IMR-90 (cell line): Measurements from ENCODE around the gene OXSR1. TPM values are rescaled to one million over a fixed set of nuclear protein-coding genes. Genes with fewer than 3 reads are reported as not detected.

Experiments
- ATAC-seq: fragments of 200-7000 bp; cut with Tn5 transposase; 2 replicates; pipeline ENCODE4 v1.9.1; 2020; ENCODE audit warnings: low read depth, mild to moderate bottlenecking, moderate library complexity
- BruUV-seq: library from RNA; stranded (reverse); fragments of 400-500 nt; replicated peaks from 2 replicates; lab custom pipeline; 2021; lab: Mats Ljungman, UMichigan
- CTCF ChIA-PET: fragments of 300-600 bp; formaldehyde crosslinking; extraction: SDS; loops from one replicate; lab custom pipeline; 2021; ENCODE audit warnings: antibody characterized with exemption; lab: Yijun Ruan, JAX
- POLR2A ChIA-PET: fragments of 300-600 bp; sonication (Branson Sonifier 250); formaldehyde crosslinking; loops from one replicate; lab custom pipeline; 2022; ENCODE audit warnings: antibody characterized with exemption; ENCODE audit not compliant: unreplicated experiment; lab: Charles Lee
- DNase-seq: peaks from one replicate; pipeline ENCODE4 v3.0.0; 2013
- H2AFZ ChIP-seq: replicated peaks from 2 replicates; pipeline ENCODE3; 2013; ENCODE audit warnings: low read length, mild to moderate bottlenecking; ENCODE audit not compliant: poor library complexity
- H2AK5ac ChIP-seq: 2 replicates; pipeline ENCODE4 v1.6.1; 2013; ENCODE audit warnings: low read depth, low read length, inconsistent platforms
- H2AK9ac ChIP-seq: replicated peaks from 2 replicates; pipeline ENCODE3; 2013; ENCODE audit warnings: mild to moderate bottlenecking, low read depth, low read length, moderate library complexity; ENCODE audit not compliant: poor library complexity
- H2BK120ac ChIP-seq: 2 replicates; pipeline ENCODE4 v1.6.1; 2013; ENCODE audit warnings: low read depth, low read length, inconsistent platforms
- H2BK15ac ChIP-seq: 3 replicates; pipeline ENCODE4 v1.6.1; 2013; ENCODE audit warnings: low read depth, low read length, inconsistent platforms
- H2BK20ac ChIP-seq: 2 replicates; pipeline ENCODE4 v1.6.1; 2013; ENCODE audit warnings: low read depth, mild to moderate bottlenecking, inconsistent platforms, low read length, moderate library complexity
- H2BK5ac ChIP-seq: 2 replicates; pipeline ENCODE4 v1.6.1; 2013; ENCODE audit warnings: mild to moderate bottlenecking, low read depth, low read length, inconsistent platforms; ENCODE audit not compliant: poor library complexity, severe bottlenecking
- H3K14ac ChIP-seq: replicated peaks from 2 replicates; pipeline ENCODE4 v1.6.1; 2013; ENCODE audit warnings: low read depth, low read length, inconsistent platforms
- H3K18ac ChIP-seq: 2 replicates; pipeline ENCODE4 v1.6.1; 2013; ENCODE audit warnings: low read depth, low read length, control low read depth
- H3K23ac ChIP-seq: 2 replicates; pipeline ENCODE4 v1.6.1; 2013; ENCODE audit warnings: low read depth, low read length, inconsistent platforms
- H3K27ac ChIP-seq: 2 replicates; pipeline ENCODE4 v1.5.1; 2013; ENCODE audit warnings: mild to moderate bottlenecking, control low read depth, low read length; ENCODE audit not compliant: insufficient read depth
- H3K27me3 ChIP-seq: 2 replicates; pipeline ENCODE4 v1.6.1; 2013; ENCODE audit warnings: low read length; ENCODE audit not compliant: control insufficient read depth, insufficient read depth
- H3K36me3 ChIP-seq: 2 replicates; pipeline ENCODE4 v1.6.1; 2013; ENCODE audit warnings: low read length, mixed read lengths; ENCODE audit not compliant: control insufficient read depth, insufficient read depth
- H3K4ac ChIP-seq: 2 replicates; pipeline ENCODE4 v1.6.1; 2013; ENCODE audit warnings: low read depth, low read length, inconsistent platforms
- H3K4me1 ChIP-seq: 2 replicates; pipeline ENCODE4 v1.6.1; 2013; ENCODE audit warnings: low read length, mixed read lengths; ENCODE audit not compliant: control insufficient read depth, insufficient read depth
- H3K4me2 ChIP-seq: 2 replicates; pipeline ENCODE4 v1.6.1; 2013; ENCODE audit warnings: low read depth, mild to moderate bottlenecking, control low read depth, low read length, moderate library complexity
- H3K4me3 ChIP-seq: 2 replicates; pipeline ENCODE4 v1.5.1; 2013; ENCODE audit warnings: low read depth, mild to moderate bottlenecking, control low read depth, low read length, moderate library complexity; ENCODE audit not compliant: insufficient read depth
- H3K56ac ChIP-seq: 2 replicates; pipeline ENCODE4 v1.6.1; 2013; ENCODE audit warnings: low read length, inconsistent platforms; ENCODE audit not compliant: insufficient read depth; ENCODE audit errors: extremely low read depth
- H3K79me1 ChIP-seq, 2 experiments: 2 replicates each; pipeline ENCODE4 v1.6.1; 2013; ENCODE audit warnings: low read length in 2 of 2, inconsistent platforms in 1 of 2, low read depth in 1 of 2
- H3K9ac ChIP-seq: 2 replicates; pipeline ENCODE4 v1.6.1; 2013; ENCODE audit warnings: low read depth, low read length, control low read depth
- H3K9me1 ChIP-seq: 2 replicates; pipeline ENCODE4 v1.6.1; 2013; ENCODE audit warnings: low read length, inconsistent platforms; ENCODE audit not compliant: insufficient read depth
- H3K9me3 ChIP-seq: 2 replicates; pipeline ENCODE4 v1.6.1; 2013; ENCODE audit warnings: low read length; ENCODE audit not compliant: control insufficient read depth, insufficient read depth
- H4K20me1 ChIP-seq: 2 replicates; pipeline ENCODE4 v1.6.1; 2013; ENCODE audit warnings: low read length, inconsistent platforms; ENCODE audit not compliant: insufficient read depth
- H4K5ac ChIP-seq: 2 replicates; pipeline ENCODE4 v1.6.1; 2013; ENCODE audit warnings: mild to moderate bottlenecking, low read depth, low read length, control low read depth
- H4K8ac ChIP-seq, 2 experiments: 2 replicates each; pipeline ENCODE4 v1.6.1; 2013; ENCODE audit warnings: low read depth in 2 of 2, low read length in 2 of 2, control low read depth in 1 of 2, inconsistent platforms in 1 of 2
- H4K91ac ChIP-seq: 2 replicates; pipeline ENCODE4 v1.6.1; 2013; ENCODE audit warnings: low read depth, low read length, inconsistent platforms; ENCODE audit not compliant: insufficient read depth
- BHLHE40 ChIP-seq: fragments of 150-350 bp; IDR thresholded peaks from 2 replicates; pipeline ENCODE4 v1.6.1; 2016; ENCODE audit warnings: mild to moderate bottlenecking, low read depth, low read length
- CEBPB ChIP-seq: IDR thresholded peaks from 2 replicates; pipeline ENCODE4 v1.6.1; 2012; ENCODE audit warnings: low read depth, low read length, improper control_type of control experiment
- CHD1 ChIP-seq: IDR thresholded peaks from 2 replicates; pipeline ENCODE4 v1.6.1; 2012; ENCODE audit warnings: low read depth, low read length, improper control_type of control experiment
- FOS ChIP-seq: fragments of 150-350 bp; IDR thresholded peaks from 2 replicates; pipeline ENCODE4 v1.6.1; 2016; ENCODE audit warnings: low read depth, low read length
- MAFK ChIP-seq: IDR thresholded peaks from 2 replicates; pipeline ENCODE4 v1.6.1; 2012; ENCODE audit warnings: low read depth, low read length, improper control_type of control experiment
- MAZ ChIP-seq: IDR thresholded peaks from 2 replicates; pipeline ENCODE4 v1.6.1; 2012; ENCODE audit warnings: low read depth, mild to moderate bottlenecking, low read length, improper control_type of control experiment, moderate library complexity, borderline replicate concordance
- MXI1 ChIP-seq: IDR thresholded peaks from 2 replicates; pipeline ENCODE4 v1.6.1; 2012; ENCODE audit warnings: low read depth, mild to moderate bottlenecking, low read length, moderate library complexity, borderline replicate concordance
- NFE2L2 ChIP-seq: fragments of 150-350 bp; IDR thresholded peaks from 2 replicates; pipeline ENCODE4 v1.6.1; 2016; ENCODE audit warnings: low read depth, mild to moderate bottlenecking, low read length
- POLR2A ChIP-seq: IDR thresholded peaks from 2 replicates; pipeline ENCODE4 v1.6.1; 2012; ENCODE audit warnings: mild to moderate bottlenecking, low read depth, low read length
- RAD21 ChIP-seq: IDR thresholded peaks from 2 replicates; pipeline ENCODE4 v1.6.1; 2012; ENCODE audit warnings: low read length, improper control_type of control experiment
- RCOR1 ChIP-seq: IDR thresholded peaks from 2 replicates; pipeline ENCODE4 v1.6.1; 2012; ENCODE audit warnings: mild to moderate bottlenecking, low read length, improper control_type of control experiment; ENCODE audit not compliant: insufficient replicate concordance
- RFX5 ChIP-seq: IDR thresholded peaks from 2 replicates; pipeline ENCODE4 v1.8.0; 2012; ENCODE audit warnings: low read depth, mild to moderate bottlenecking, low read length, moderate library complexity
- SMC3 ChIP-seq: fragments of 150-350 bp; IDR thresholded peaks from 2 replicates; pipeline ENCODE4 v1.6.1; 2016; ENCODE audit warnings: low read depth, mild to moderate bottlenecking, antibody characterized with exemption, low read length, moderate library complexity
- USF2 ChIP-seq: fragments of 150-350 bp; IDR thresholded peaks from 2 replicates; pipeline ENCODE4 v1.6.1; 2017; ENCODE audit warnings: mild to moderate bottlenecking, antibody characterized with exemption, low read length, low read depth
- whole genome bisulfite sequencing, 2 experiments: methylation state at CpG; one replicate each; pipeline versions ENCODE4 v1.1.5 to v1.1.7; 2013; ENCODE audit warnings: missing lambda C conversion rate in 2 of 2; ENCODE audit not compliant: insufficient read length in 1 of 2; ENCODE audit errors: extremely low coverage in 2 of 2; 5-methylcytosine and 5-hydroxymethylcytosine counted together
- dilution Hi-C: fragments of 300-500 bp; cut with HindIII; formaldehyde crosslinking; loops from one replicate; pipeline ENCODE4 v1.14.3; 2018; ENCODE audit warnings: low sequenced_read_pairs; ENCODE audit not compliant: unreplicated experiment
- in situ Hi-C: fragments of 300-500 bp; cut with MboI; formaldehyde crosslinking; loops from 3 replicates; pipeline ENCODE4 v1.14.3; 2019; ENCODE audit warnings: low sequenced_read_pairs, inconsistent platforms, mixed read lengths
- intact Hi-C: fragments of 100-400 bp; cut with micrococcal nuclease; formaldehyde crosslinking; loops from 2 replicates; pipeline ENCODE4 v1.10.0; 2022
- polyA plus RNA-seq, 3 experiments: library from polyadenylated mRNA; depleted of rRNA; stranded (reverse); fragments of >200 nt; gene quantifications; 2 replicates each; pipeline ENCODE4 v1.2.3, GENCODE V29; 2012; ENCODE audit warnings: low replicate concordance in 1 of 3
- total RNA-seq: library from RNA; depleted of rRNA; stranded (reverse); fragments of >200 nt; gene quantifications from 2 replicates; pipeline ENCODE4 v1.2.3, GENCODE V29; 2012
- TF ChIP-seq, protein P1 (sequence below): fragments of 150-350 bp; IDR thresholded peaks from 2 replicates; pipeline ENCODE4 v1.6.1; 2016; ENCODE audit warnings: low read depth, mild to moderate bottlenecking, low read length, moderate library complexity, borderline replicate concordance
- TF ChIP-seq, protein P2 (sequence below): conservative IDR thresholded peaks from 2 replicates; pipeline ENCODE4 v1.5.1; 2012; ENCODE audit warnings: mild to moderate bottlenecking, low read depth, low read length, improper control_type of control experiment

Gene OXSR1
- total and polyA plus RNA-seq, 2 of the 4 experiments (the other 2 are of a cell fraction): 32.9 to 37.6 TPM

DNA sequence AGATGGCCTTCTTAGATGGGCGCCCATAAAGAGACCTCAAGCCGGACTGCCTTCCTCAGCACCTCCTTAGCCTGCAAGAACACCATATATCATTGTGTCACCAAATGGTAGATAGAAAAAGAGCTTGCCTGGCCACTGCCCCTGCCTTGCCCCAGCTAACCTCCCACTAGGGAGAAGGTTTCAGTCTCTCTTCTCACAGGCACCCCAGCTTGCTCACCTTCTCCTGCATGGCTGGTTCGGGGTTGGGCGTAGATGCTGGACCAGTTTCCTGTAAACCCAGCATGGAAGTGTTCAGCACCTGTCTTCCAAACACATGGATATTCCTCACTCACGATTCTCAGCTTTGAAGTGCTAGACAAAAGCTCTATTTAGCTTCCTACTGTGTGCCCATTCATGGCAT is 113.5 kb downstream of the OXSR1 start:
- Histone ChIP-seq H2AFZ (no peak overlapping the region), H2BK20ac (no peak overlapping the region), H3K56ac (no peak overlapping the region), H3K4me1 (no peaks in the 10 kb centered on the region), H4K5ac (no peak overlapping the region), H4K91ac (no peak overlapping the region), H3K27ac (no peak overlapping the region), H3K23ac (no peak overlapping the region), H3K9me3 (no peaks in the 10 kb centered on the region), H3K9me1 (peaks cover 4% of the 10 kb centered on the region; the same call in 1 of the 2 replicates), H2AK9ac (no peak overlapping the region), H3K18ac (no peak overlapping the region), H3K79me1 (no peaks in the 10 kb centered on the region), H2BK5ac (no peak overlapping the region), H3K9ac (no peak overlapping the region), H3K27me3 (no peaks in the 10 kb centered on the region), H3K14ac (no peak overlapping the region), H3K36me3 (peaks cover 10% of the 10 kb centered on the region), H2BK120ac (no peak overlapping the region), H3K4ac (no peak overlapping the region), H2BK15ac (no peak overlapping the region), H3K4me2 (no peak overlapping the region), H4K8ac (no peak overlapping the region), H3K4me3 (no peak overlapping the region), H4K20me1 (no peaks in the 10 kb centered on the region), H2AK5ac (no peak overlapping the region)
- WGBS, 2 experiments: no CpG with 5 or more reads among the region's 5 CpGs
- POLR2A ChIA-PET: no interaction called here
- intact Hi-C loops: no loop called here
- in situ Hi-C loops: no loop called here
- dilution Hi-C loops: no loop called here
- ATAC-seq (no peak), DNase-seq (no peak)
- BruUV-seq: no TSS peak
- CTCF ChIA-PET: no interaction called here
- TF ChIP-seq CHD1: no peak
- TF ChIP-seq, protein P1, sequence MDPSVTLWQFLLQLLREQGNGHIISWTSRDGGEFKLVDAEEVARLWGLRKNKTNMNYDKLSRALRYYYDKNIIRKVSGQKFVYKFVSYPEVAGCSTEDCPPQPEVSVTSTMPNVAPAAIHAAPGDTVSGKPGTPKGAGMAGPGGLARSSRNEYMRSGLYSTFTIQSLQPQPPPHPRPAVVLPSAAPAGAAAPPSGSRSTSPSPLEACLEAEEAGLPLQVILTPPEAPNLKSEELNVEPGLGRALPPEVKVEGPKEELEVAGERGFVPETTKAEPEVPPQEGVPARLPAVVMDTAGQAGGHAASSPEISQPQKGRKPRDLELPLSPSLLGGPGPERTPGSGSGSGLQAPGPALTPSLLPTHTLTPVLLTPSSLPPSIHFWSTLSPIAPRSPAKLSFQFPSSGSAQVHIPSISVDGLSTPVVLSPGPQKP: no peak
- no peak for TF ChIP-seq SMC3
- no peak for TF ChIP-seq RAD21
- TF ChIP-seq CEBPB: no peak
- no peak for TF ChIP-seq MXI1
- TF ChIP-seq MAZ: no peak
- no peak for TF ChIP-seq MAFK
- TF ChIP-seq RCOR1: no peak
- TF ChIP-seq, protein P2, sequence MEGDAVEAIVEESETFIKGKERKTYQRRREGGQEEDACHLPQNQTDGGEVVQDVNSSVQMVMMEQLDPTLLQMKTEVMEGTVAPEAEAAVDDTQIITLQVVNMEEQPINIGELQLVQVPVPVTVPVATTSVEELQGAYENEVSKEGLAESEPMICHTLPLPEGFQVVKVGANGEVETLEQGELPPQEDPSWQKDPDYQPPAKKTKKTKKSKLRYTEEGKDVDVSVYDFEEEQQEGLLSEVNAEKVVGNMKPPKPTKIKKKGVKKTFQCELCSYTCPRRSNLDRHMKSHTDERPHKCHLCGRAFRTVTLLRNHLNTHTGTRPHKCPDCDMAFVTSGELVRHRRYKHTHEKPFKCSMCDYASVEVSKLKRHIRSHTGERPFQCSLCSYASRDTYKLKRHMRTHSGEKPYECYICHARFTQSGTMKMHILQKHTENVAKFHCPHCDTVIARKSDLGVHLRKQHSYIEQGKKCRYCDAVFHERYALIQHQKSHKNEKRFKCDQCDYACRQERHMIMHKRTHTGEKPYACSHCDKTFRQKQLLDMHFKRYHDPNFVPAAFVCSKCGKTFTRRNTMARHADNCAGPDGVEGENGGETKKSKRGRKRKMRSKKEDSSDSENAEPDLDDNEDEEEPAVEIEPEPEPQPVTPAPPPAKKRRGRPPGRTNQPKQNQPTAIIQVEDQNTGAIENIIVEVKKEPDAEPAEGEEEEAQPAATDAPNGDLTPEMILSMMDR: no peak
- no peak for TF ChIP-seq NFE2L2
- no peak for TF ChIP-seq BHLHE40
- TF ChIP-seq FOS: no peak
- no peak for TF ChIP-seq USF2
- no peak for TF ChIP-seq POLR2A
- no peak for TF ChIP-seq RFX5
